GM19035 (cell line): ENCODE data around the gene FOXRED2.
"Not testable (repeated sequence)": the region's sequence is repeated elsewhere in the genome, so short reads cannot be mapped to it uniquely, and the experiment has no call there.

ENCODE experiments used
- ATAC-seq: cut with Tn5 transposase; IDR thresholded peaks from one replicate; pipeline ENCODE4 v1.9.1; 2021; ENCODE audit not compliant: unreplicated experiment

The FOXRED2 gene

DNA sequence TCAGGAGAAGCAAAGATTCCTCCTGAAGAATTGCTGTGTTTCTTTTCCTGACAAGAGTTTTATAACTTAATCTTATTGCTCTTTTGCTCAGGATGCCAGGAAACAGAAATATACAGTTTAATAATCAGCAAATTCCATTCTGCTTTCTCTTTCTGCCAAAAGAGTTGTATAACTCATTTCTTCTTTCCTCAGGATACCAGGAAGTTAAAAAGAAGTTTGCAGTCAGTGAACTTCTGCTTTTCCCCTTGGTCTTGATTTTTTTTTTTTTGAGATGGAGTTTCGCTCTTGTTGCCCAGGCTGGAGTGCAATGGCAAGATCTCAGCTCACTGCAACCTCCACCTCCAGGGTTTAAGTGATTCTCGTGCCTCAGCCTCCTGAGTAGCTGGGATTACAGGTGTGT lies 13.1 kb upstream of the FOXRED2 start:
- ATAC-seq, result not testable (repeated sequence)

DNA sequence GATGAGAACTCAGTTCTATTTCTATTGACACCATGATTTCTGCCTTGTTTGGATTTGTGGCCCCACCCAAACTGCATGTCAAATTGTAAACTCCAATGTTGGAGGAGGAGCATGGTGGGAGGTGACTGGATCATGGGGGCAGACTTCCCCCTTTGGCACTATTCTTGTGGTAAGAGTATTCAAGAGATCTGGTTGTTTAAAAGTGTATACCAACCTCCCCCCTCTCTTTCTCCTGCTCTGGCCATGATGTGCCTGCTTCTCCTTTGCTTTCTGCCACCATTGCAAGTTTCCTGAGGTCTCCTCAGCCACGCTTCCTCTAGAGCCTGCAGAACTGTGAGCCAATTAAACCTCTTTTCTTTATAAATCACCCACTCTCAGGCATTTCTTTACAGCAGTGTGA lies 7.9 kb upstream of the FOXRED2 start:
- ATAC-seq, result no peak

GRCh38 chr22:36512991-36513390 lies 6.2 kb upstream of the FOXRED2 start:
- no peak for ATAC-seq

- ATAC-seq, result no peak
Measured at GRCh38 chr22:36512333-36512732, 5.5 kb upstream of the FOXRED2 start.

DNA sequence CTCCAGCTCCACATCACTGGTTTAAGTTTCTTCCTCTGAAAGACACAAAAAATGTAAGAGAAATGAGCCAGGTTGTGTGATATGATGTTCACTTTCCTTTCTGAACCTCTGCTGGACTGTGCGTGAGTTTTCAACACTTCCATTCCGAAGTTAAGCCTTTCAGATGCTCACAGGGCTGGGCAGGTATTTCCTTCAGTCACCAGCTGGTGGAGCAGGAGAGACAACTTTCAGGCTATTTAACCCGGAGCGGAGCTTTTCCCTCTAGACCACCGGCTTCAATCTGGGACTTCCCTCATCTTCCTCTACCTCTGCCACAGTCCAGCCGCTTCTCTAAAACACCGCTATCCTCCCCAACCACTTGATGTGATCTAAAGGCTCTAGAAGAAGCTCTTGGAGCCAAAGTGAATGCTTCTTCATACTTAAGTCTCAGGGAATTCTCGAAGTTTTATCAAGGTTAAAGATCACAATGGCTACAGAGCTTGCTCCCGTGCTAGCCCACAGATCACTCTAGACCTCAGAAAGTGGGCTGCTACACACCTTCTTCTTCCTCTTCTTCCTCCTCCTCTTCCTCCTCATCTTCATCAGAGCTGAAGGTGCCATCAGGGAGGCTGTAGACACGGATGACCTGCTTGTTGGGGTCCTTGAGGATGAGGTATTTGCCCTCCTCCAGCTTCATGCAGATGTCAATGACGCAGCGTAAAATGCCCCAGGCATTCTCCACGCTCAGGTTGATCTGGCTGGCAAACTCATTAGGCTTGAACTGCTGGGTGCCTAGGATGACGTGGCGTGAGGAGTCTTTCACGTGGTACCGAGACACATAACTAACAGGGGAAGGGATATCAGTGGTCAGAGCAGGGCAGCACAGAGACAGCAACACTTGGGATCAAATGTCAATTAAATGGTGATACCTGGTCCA lies 4.4 kb upstream of the FOXRED2 start:
- ATAC-seq, result no peak

GRCh38 chr22:36510384-36510783 lies 3.5 kb upstream of the FOXRED2 start:
- no peak for ATAC-seq

- ATAC-seq, result no peak
Measured at GRCh38 chr22:36507518-36508010, 724 bp upstream of the FOXRED2 start.

DNA sequence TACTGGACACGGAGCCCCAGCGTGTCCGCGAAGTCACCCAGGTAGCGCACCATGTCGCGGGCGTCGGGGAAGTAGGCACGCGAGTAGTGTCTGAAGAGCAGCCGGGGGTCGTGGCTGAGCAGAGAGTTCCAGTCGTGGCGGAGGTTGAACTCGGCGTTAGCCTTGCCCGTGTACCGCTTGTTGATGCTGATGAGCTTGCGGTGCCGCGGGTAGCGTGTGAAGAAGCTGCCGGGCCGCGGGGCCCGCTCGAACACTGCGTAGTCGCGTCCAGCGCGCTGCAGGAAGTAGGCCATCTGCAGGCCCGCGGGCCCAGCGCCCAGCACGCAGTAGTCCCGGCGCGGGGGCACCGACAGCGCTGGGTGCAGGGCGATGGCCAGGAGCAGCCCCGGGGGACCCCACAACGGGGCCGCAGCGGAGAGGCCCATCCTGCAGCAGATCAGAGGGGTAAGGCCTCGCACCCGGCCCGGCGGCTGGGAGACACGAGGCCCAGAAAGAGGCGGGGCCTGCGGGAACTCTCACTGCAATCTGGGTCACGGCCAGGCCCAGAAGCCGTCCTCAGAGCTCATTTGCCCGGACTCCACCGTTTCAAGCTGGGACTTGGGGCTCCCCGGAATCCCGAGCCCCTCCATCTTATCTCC lies 723 bp downstream of the FOXRED2 start:
- no peak for ATAC-seq

DNA sequence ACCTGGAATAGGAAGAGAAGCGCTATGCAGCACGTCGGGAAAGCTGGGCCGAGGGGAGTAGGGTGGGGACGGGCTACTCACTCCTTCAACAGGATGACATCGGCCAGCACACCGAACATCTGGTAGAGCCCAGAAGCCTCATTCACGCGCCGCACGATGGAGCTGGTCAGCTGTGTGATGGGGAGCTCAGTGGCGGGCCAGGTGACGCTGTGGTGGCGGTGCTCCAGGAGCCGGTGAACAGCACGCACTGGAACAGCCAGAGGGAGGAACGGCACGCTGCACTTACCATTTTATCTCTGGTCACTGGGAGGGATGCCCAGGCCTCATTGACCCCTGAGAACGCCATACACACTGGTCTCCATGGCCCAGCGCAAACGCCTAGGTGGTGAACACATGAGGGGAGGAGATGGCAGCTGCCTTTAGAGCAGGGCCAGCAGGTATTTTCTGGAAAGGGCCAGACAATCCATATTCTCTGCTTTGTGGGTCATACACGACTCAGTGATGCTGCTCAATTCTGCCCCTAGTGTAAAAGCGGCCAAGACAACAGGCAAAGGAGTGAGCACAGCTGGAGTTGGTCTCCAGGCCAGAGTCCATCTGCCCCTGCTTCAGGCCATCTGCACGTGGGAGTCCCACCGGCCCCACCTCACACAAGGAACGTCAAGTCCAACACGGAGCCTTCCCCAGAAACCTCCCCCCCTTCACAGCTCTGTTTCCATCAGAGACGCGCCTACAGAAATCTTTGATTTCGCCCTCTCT lies 8.8 kb downstream of the FOXRED2 start:
- no peak for ATAC-seq

- ATAC-seq, result no peak
Measured at GRCh38 chr22:36493690-36494110, 13.1 kb downstream of the FOXRED2 start.

- ATAC-seq, result no peak
Measured at GRCh38 chr22:36492109-36492508, 14.7 kb downstream of the FOXRED2 start.

- no peak for ATAC-seq
Measured at GRCh38 chr22:36491155-36491554, 15.7 kb downstream of the FOXRED2 start.

DNA sequence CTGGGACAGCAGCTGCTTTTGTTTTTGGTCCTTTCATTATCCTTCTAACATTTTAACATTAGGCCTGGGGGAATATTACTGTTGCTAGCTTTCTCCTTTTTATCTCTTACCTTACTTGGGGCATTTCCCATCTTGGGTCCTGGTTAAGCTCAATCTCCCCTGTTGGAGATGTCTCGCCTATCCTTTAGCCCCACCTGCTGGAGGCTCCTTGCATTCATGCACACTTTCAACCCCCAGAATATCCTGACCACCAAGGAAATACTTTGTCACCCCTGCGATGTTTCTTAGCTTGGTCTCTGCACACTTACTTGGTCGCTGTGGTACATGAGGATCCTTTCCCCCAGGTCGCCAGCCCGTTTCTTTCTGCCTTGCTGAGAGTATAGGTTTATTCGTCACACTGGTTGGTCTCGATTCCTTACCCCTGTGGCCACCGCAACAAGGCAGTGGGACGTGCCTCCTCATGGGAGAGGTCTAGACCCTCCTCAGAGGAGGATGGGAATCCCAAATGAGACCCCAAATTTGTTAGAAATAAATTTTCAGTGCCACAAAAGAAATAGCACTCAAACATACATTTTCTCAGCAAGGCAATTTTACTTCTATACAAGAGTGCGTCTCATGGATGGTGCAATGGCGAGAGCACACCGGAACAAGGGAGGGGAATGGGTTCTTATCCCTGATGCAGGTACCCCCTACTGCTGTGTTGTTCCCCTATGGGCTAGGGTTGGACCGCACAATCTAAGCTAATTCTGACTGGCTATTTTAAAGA lies 20.0 kb downstream of the FOXRED2 start:
- ATAC-seq, result no peak

DNA sequence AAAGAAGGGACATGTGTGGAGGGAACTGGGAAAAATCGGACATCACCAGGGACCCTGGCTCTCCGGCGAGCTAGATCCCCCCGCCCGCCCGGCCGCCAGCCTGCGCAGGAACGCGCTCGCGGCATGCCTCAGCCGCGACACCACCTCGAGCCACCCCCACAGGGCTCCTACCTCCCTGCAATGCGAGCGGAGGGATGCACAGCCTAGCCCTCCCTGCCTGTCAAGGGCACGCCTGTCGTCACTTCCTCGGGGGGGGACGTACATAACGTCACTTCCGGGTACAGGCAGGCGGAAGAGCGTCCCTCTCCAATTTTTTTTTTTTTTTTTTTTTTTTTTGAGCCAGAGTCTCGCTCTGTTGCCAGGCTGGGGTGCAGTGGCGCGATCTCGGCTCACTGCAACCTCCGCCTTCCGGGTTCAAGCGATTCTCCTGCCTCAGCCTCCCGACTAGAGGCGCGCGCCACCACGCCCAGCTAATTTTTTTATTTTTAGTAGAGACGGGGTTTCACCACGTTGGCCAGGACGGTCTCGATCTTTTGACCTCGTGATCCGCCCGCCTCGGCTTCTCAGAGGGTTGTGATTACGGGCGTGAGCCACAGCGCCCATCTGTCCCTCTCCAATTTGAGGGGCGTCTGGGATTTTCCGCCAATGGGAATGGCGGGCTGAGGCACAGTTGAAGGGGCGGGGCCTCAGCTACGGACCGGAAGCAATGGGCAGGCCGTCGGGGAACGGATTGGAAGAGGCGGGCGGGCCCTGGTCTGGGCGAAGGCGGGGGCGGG lies 25.3 kb downstream of the FOXRED2 start, which contains the start of gene TXN2:
Gene TXN2 (minus strand): TSS at position 248 of the 776 bp plus-strand sequence. CDS start 803 bp downstream, outside the sequence.
- ATAC-seq, result peak; percentile 89

DNA sequence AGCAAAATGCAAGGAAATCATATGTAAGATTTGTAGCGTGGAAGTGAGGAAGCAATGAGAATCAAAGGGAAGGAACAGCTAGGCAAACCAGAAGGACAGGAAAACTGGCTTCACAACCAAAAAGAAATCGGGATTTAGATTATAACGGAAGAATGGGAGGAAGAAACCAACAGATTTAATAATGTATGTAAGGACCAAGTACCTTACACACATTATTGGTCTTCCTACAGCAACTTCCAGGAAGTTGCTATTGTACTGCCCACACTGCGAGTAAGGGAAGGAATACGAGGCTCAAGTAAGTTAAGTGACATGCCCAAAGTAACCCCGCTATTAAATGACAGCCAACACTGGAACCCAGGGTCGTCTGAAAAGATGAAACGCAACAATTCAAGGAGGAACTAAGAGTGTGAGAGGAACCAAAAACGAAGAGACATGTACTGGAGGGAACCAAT lies 25.9 kb downstream of the FOXRED2 start:
- no peak for ATAC-seq

- ATAC-seq, result no peak
Measured at GRCh38 chr22:36478966-36479365, 27.9 kb downstream of the FOXRED2 start.

DNA sequence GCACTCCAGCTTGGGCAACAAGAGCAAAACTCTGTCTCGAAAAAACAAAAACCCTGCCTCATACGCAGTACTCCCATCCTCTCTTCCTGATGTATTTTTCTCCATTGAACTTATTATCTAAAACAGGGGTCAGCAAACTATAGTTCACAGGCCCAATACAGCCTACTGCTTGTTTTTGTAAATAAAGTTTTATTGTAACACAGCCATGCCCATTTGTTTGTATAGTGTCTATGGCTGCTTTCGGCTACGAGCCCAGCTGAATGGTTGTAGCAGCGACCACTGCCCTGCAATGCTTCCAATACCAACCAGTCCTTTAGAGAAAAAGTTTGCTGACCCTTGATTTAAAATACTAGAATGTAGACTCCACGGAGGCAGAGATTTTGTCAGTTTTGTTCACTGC lies 31.5 kb downstream of the FOXRED2 start:
- ATAC-seq, result no peak

DNA sequence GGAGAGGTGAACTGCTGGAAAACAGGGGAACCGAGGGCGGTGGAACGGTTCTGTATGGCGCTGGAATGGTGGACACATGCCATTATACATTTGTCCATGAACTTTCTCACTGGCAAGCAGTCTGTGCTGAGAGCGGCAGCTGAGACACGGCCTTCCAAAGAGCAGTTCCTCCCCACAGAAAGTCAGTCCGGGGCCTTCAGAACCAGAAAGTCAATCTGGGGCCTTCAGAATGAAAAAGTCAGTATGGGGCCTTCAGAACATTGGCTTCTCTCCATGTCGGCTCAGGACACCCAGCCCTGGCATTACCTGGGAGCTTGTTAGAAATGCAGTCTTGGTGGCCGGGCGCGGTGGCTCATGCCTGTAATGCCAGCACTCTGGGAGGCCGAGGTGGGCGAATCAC lies 34.2 kb downstream of the FOXRED2 start:
- ATAC-seq, result no peak

GRCh38 chr22:36471341-36471821 lies 35.5 kb downstream of the FOXRED2 start:
- no peak for ATAC-seq

- no peak for ATAC-seq
Measured at GRCh38 chr22:36470994-36471331, 35.9 kb downstream of the FOXRED2 start.
